Occipital lobe (tissue), 3 donors: Measurements from ENCODE around the gene RPL10. TPM values are rescaled to one million over a fixed set of nuclear protein-coding genes. Genes with fewer than 3 reads are reported as not detected.

ENCODE experiments used
- DNase-seq: peaks from one replicate; lab custom pipeline; 2025; lab: John Stamatoyannopoulos, UW
- small RNA-seq: library from RNA; depleted of rRNA; stranded (forward); fragments of <200 nt; gene quantifications from one replicate; pipeline ENCODE3, GENCODE V24; 2014
- total RNA-seq: library from RNA; depleted of rRNA; stranded (reverse); fragments of >200 nt; gene quantifications from one replicate; pipeline ENCODE4 v1.2.3, GENCODE V29; 2014

RPL10 gene
- total RNA-seq, 1 donor from 2014 or later = 2,213 TPM

GRCh38 chrX:154448484-154448883 is 50.3 kb downstream of the RPL10 start:
- no peak for DNase-seq

- DNase-seq = no peak
Observed at GRCh38 chrX:154449618-154450017, 51.4 kb downstream of the RPL10 start.

GRCh38 chrX:154450312-154450711 is 52.1 kb downstream of the RPL10 start:
- no peak for DNase-seq

Small RNAs within 50 kb of the gene (small RNA-seq; reads per million reads assigned to genes)
- gene MIR6858 = not detected
- not detected for gene SNORA70

Other genes starting within 250 kb of the RPL10 start
- gene OPN1MW, start 215.8 kb upstream of the RPL10 start, total RNA-seq = not detected
- gene OPN1MW2, start 178.6 kb upstream of the RPL10 start, total RNA-seq = not detected
- not detected for gene OPN1MW3, start 140.8 kb upstream of the RPL10 start, total RNA-seq
- not detected for gene TEX28, start 103.3 kb upstream of the RPL10 start, total RNA-seq
- gene TKTL1, start 102.6 kb upstream of the RPL10 start, total RNA-seq = 2.5 TPM
- 73.0 TPM for gene FLNA, start 23.7 kb upstream of the RPL10 start, total RNA-seq
- 17.2 TPM for gene EMD, start 19.1 kb upstream of the RPL10 start, total RNA-seq
- gene DNASE1L1, start 10.9 kb downstream of the RPL10 start, total RNA-seq = 4.4 TPM
- gene TAFAZZIN, start 13.2 kb downstream of the RPL10 start, total RNA-seq = 10.9 TPM
- gene ATP6AP1, start 30.3 kb downstream of the RPL10 start, total RNA-seq = 42.7 TPM
- gene GDI1, start 38.8 kb downstream of the RPL10 start, total RNA-seq = 192 TPM
- 13.1 TPM for gene FAM50A, start 45.8 kb downstream of the RPL10 start, total RNA-seq
- 14.5 TPM for gene PLXNA3, start 59.9 kb downstream of the RPL10 start, total RNA-seq
- gene LAGE3, start 80.9 kb downstream of the RPL10 start, total RNA-seq = 13.4 TPM
- 33.7 TPM for gene UBL4A, start 88.2 kb downstream of the RPL10 start, total RNA-seq
- gene SLC10A3, start 92.3 kb downstream of the RPL10 start, total RNA-seq = 3.4 TPM
- gene FAM3A, start 117.9 kb downstream of the RPL10 start, total RNA-seq = 8.1 TPM
- gene G6PD, start 148.5 kb downstream of the RPL10 start, total RNA-seq = 17.3 TPM
- gene IKBKG, start 149.2 kb downstream of the RPL10 start, total RNA-seq = 5.5 TPM
- not detected for gene CTAG1A, start 186.8 kb downstream of the RPL10 start, total RNA-seq
- not detected for gene CTAG1B, start 220.9 kb downstream of the RPL10 start, total RNA-seq